Neural cell (in vitro differentiated cells): ENCODE measurements around the gene AHSG. TPM values are rescaled to one million over a fixed set of nuclear protein-coding genes. Genes with fewer than 3 reads are reported as not detected.

Experiments
- H2AFZ ChIP-seq: fragments of 200-600, 300-800 bp; sonication (generic), shearing (Covaris generic); 2 replicates; pipeline ENCODE4 v1.6.0; 2014; ENCODE audit warnings: low read depth, mild to moderate bottlenecking, antibody characterized with exemption, low read length, moderate library complexity
- H3F3A ChIP-seq: fragments of 200-600 bp; shearing (Covaris generic); 2 replicates; pipeline ENCODE4 v1.6.1; 2016; ENCODE audit warnings: mild to moderate bottlenecking, moderate library complexity, mixed read lengths, antibody characterized with exemption, low read length; ENCODE audit not compliant: insufficient read depth, poor library complexity, severe bottlenecking
- H3K27ac ChIP-seq: fragments of 200-600, 300-800 bp; sonication (generic), shearing (Covaris generic); 2 replicates; pipeline ENCODE4 v1.5.1; 2014; ENCODE audit warnings: mild to moderate bottlenecking, low read length, moderate library complexity
- H3K27me3 ChIP-seq: fragments of 300-800, 200-600 bp; sonication (generic), shearing (Covaris generic); 2 replicates; pipeline ENCODE4 v1.6.0; 2014; ENCODE audit warnings: mild to moderate bottlenecking, low read depth, low read length, moderate library complexity; ENCODE audit not compliant: insufficient read depth
- H3K36me3 ChIP-seq: fragments of 300-800, 200-600 bp; sonication (generic), shearing (Covaris generic); 2 replicates; pipeline ENCODE4 v1.5.1; 2014; ENCODE audit warnings: mild to moderate bottlenecking, antibody characterized with exemption, low read length, moderate library complexity; ENCODE audit not compliant: insufficient read depth
- H3K4me2 ChIP-seq: fragments of 300-800, 200-600 bp; sonication (generic), shearing (Covaris generic); 2 replicates; pipeline ENCODE4 v1.6.0; 2014; ENCODE audit warnings: mild to moderate bottlenecking, low read length
- H3K4me3 ChIP-seq: fragments of 300-800, 200-600 bp; sonication (generic), shearing (Covaris generic); 2 replicates; pipeline ENCODE4 v1.5.1; 2014; ENCODE audit warnings: mild to moderate bottlenecking, low read length, moderate library complexity
- H3K79me2 ChIP-seq: fragments of 200-600 bp; shearing (Covaris generic); replicated peaks from 2 replicates; pipeline ENCODE4 v1.6.0; 2014; ENCODE audit warnings: mild to moderate bottlenecking, low read length, moderate library complexity; ENCODE audit not compliant: insufficient read depth
- H3K9ac ChIP-seq: fragments of 300-800, 200-600 bp; sonication (generic), shearing (Covaris generic); 2 replicates; pipeline ENCODE4 v1.6.1; 2016; ENCODE audit warnings: mild to moderate bottlenecking, low read length, mixed read lengths
- H3K9me2 ChIP-seq: fragments of 200-600 bp; shearing (Covaris generic); 2 replicates; pipeline ENCODE4 v1.6.1; 2016; ENCODE audit warnings: mild to moderate bottlenecking, low read length, mixed read lengths; ENCODE audit not compliant: insufficient read depth
- H3K9me3 ChIP-seq: fragments of 200-600, 300-800 bp; sonication (generic), shearing (Covaris generic); 2 replicates; pipeline ENCODE4 v1.6.1; 2016; ENCODE audit warnings: mild to moderate bottlenecking, mixed run types, low read length, moderate library complexity, mixed read lengths
- H4K20me1 ChIP-seq: fragments of 200-600 bp; shearing (Covaris generic); 2 replicates; pipeline ENCODE4 v1.6.1; 2016; ENCODE audit warnings: mild to moderate bottlenecking, mixed run types; ENCODE audit not compliant: insufficient read depth
- EP300 ChIP-seq: fragments of 450-650 bp; conservative IDR thresholded peaks from 2 replicates; pipeline ENCODE4 v1.6.1; 2014; ENCODE audit warnings: antibody characterized with exemption, mild to moderate bottlenecking, moderate library complexity; ENCODE audit not compliant: poor library complexity, severe bottlenecking
- EZH2 ChIP-seq: fragments of 200-600, 300-800 bp; shearing (Covaris generic), sonication (generic); IDR thresholded peaks from 2 replicates; pipeline ENCODE4 v1.6.1; 2014; ENCODE audit warnings: antibody characterized with exemption, low read length, borderline replicate concordance, mild to moderate bottlenecking; ENCODE audit not compliant: insufficient read depth, poor library complexity, severe bottlenecking
- MXI1 ChIP-seq: fragments of 450-650 bp; conservative IDR thresholded peaks from 2 replicates; pipeline ENCODE4 v1.6.1; 2014; ENCODE audit warnings: antibody characterized with exemption, mild to moderate bottlenecking; ENCODE audit not compliant: poor library complexity, severe bottlenecking
- POLR2AphosphoS5 ChIP-seq: IDR thresholded peaks from 2 replicates; pipeline ENCODE4 v1.6.1; 2012
- RAD21 ChIP-seq: fragments of 450-650 bp; conservative IDR thresholded peaks from 2 replicates; pipeline ENCODE4 v1.6.1; 2014; ENCODE audit warnings: antibody characterized with exemption, mild to moderate bottlenecking, moderate library complexity
- SMC3 ChIP-seq: fragments of 450-650 bp; conservative IDR thresholded peaks from 2 replicates; pipeline ENCODE4 v1.6.1; 2014; ENCODE audit warnings: antibody characterized with exemption, mild to moderate bottlenecking, moderate library complexity; ENCODE audit not compliant: poor library complexity
- TAF1 ChIP-seq: IDR thresholded peaks from 2 replicates; pipeline ENCODE4 v1.6.1; 2012; ENCODE audit warnings: low read depth
- polyA plus RNA-seq: library from polyadenylated mRNA; depleted of rRNA; stranded (reverse); fragments of >200 nt; gene quantifications from 2 replicates; pipeline ENCODE4 v1.2.3, GENCODE V29; 2014
- TF ChIP-seq, protein P1 (sequence below): IDR thresholded peaks from 2 replicates; pipeline ENCODE4 v1.6.1; 2012; ENCODE audit warnings: borderline replicate concordance
- TF ChIP-seq, protein P2 (sequence below): fragments of 450-650 bp; IDR thresholded peaks from 2 replicates; pipeline ENCODE4 v1.5.1; 2014; ENCODE audit warnings: antibody characterized with exemption, mild to moderate bottlenecking, moderate library complexity; ENCODE audit not compliant: poor library complexity, severe bottlenecking

AHSG gene
- polyA plus RNA-seq, 1 donor from 2014 or later = 0.40 TPM

DNA sequence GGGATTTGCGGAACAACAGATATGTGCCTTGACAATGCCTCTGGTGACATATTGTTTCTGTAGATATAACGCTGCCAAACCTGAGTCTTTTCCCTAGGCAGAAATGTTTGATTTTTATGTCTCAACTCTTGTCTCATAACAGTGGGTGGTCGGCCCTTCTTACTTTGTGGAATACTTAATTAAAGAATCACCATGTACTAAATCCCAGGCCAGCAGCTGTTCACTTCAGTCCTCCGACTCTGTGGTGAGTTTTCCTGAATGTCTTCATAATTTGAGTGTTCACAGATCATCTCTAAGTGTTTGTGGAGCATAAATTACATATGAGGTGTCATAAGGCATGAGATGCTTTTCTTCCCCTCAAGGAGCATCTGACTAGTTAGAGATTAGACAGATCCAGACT is 33.2 kb downstream of the AHSG start:
- no peak overlapping the region for H3K9ac ChIP-seq
- TF ChIP-seq POLR2AphosphoS5 = no peak
- TF ChIP-seq, protein P1, sequence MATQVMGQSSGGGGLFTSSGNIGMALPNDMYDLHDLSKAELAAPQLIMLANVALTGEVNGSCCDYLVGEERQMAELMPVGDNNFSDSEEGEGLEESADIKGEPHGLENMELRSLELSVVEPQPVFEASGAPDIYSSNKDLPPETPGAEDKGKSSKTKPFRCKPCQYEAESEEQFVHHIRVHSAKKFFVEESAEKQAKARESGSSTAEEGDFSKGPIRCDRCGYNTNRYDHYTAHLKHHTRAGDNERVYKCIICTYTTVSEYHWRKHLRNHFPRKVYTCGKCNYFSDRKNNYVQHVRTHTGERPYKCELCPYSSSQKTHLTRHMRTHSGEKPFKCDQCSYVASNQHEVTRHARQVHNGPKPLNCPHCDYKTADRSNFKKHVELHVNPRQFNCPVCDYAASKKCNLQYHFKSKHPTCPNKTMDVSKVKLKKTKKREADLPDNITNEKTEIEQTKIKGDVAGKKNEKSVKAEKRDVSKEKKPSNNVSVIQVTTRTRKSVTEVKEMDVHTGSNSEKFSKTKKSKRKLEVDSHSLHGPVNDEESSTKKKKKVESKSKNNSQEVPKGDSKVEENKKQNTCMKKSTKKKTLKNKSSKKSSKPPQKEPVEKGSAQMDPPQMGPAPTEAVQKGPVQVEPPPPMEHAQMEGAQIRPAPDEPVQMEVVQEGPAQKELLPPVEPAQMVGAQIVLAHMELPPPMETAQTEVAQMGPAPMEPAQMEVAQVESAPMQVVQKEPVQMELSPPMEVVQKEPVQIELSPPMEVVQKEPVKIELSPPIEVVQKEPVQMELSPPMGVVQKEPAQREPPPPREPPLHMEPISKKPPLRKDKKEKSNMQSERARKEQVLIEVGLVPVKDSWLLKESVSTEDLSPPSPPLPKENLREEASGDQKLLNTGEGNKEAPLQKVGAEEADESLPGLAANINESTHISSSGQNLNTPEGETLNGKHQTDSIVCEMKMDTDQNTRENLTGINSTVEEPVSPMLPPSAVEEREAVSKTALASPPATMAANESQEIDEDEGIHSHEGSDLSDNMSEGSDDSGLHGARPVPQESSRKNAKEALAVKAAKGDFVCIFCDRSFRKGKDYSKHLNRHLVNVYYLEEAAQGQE = no peak
- no peak for TF ChIP-seq MXI1
- no peak for TF ChIP-seq EZH2
- no peak for TF ChIP-seq RAD21
- no peak for TF ChIP-seq EP300
- no peak for TF ChIP-seq SMC3
- no peak for TF ChIP-seq TAF1
- no peak overlapping the region for H3K4me2 ChIP-seq
- H3K27me3 ChIP-seq = no peaks in the 10 kb centered on the region
- no peak overlapping the region for H3K4me3 ChIP-seq
- no peaks in the 10 kb centered on the region for H3F3A ChIP-seq
- H3K27ac ChIP-seq = no peak overlapping the region
- H3K36me3 ChIP-seq = no peaks in the 10 kb centered on the region
- no peaks in the 10 kb centered on the region for H4K20me1 ChIP-seq
- no peak overlapping the region for H2AFZ ChIP-seq
- no peaks in the 10 kb centered on the region for H3K9me3 ChIP-seq
- H3K79me2 ChIP-seq = no peaks in the 10 kb centered on the region
- no peaks in the 10 kb centered on the region for H3K9me2 ChIP-seq

GRCh38 chr3:186646841-186647240 is 34.0 kb downstream of the AHSG start:
- no peaks in the 10 kb centered on the region for H3K27me3 ChIP-seq
- H3K27ac ChIP-seq = no peak overlapping the region
- H3K4me3 ChIP-seq = no peak overlapping the region
- H3K79me2 ChIP-seq = no peaks in the 10 kb centered on the region
- no peak for TF ChIP-seq TAF1
- TF ChIP-seq EZH2 = no peak
- no peak for TF ChIP-seq SMC3
- TF ChIP-seq, protein P2, sequence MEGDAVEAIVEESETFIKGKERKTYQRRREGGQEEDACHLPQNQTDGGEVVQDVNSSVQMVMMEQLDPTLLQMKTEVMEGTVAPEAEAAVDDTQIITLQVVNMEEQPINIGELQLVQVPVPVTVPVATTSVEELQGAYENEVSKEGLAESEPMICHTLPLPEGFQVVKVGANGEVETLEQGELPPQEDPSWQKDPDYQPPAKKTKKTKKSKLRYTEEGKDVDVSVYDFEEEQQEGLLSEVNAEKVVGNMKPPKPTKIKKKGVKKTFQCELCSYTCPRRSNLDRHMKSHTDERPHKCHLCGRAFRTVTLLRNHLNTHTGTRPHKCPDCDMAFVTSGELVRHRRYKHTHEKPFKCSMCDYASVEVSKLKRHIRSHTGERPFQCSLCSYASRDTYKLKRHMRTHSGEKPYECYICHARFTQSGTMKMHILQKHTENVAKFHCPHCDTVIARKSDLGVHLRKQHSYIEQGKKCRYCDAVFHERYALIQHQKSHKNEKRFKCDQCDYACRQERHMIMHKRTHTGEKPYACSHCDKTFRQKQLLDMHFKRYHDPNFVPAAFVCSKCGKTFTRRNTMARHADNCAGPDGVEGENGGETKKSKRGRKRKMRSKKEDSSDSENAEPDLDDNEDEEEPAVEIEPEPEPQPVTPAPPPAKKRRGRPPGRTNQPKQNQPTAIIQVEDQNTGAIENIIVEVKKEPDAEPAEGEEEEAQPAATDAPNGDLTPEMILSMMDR = no peak
- TF ChIP-seq POLR2AphosphoS5 = no peak
- no peak for TF ChIP-seq RAD21
- TF ChIP-seq MXI1 = no peak
- TF ChIP-seq, protein P1 = no peak
- TF ChIP-seq EP300 = no peak
- no peaks in the 10 kb centered on the region for H3K9me2 ChIP-seq
- H3K9ac ChIP-seq = no peak overlapping the region
- H3K9me3 ChIP-seq = no peaks in the 10 kb centered on the region
- H4K20me1 ChIP-seq = no peaks in the 10 kb centered on the region
- H2AFZ ChIP-seq = no peak overlapping the region
- H3F3A ChIP-seq = no peaks in the 10 kb centered on the region
- no peak overlapping the region for H3K4me2 ChIP-seq
- no peaks in the 10 kb centered on the region for H3K36me3 ChIP-seq
